Uterus (tissue), 4 donors: Measurements from ENCODE around the gene STAG2. TPM values are rescaled to one million over a fixed set of nuclear protein-coding genes. Genes with fewer than 3 reads are reported as not detected.

Experiments
- DNase-seq, 2 donors: peaks; one replicate each; pipeline ENCODE4 v3.0.0-alpha.2; 2019 to 2020
- H3K27ac ChIP-seq, 2 donors: fragments of 200-600 bp; sonication (generic); 1 replicate in 1 of 2; 2 replicates in 1 of 2; pipeline ENCODE4 v1.5.1; 2016 to 2018
- H3K27me3 ChIP-seq, 2 donors: fragments of 200-600 bp; sonication (generic); one replicate each; pipeline ENCODE4 v1.5.1; 2018 to 2019; ENCODE audit warnings: control low read depth in 1 of 2
- H3K36me3 ChIP-seq, 2 donors: fragments of 200-600 bp; sonication (generic); one replicate each; pipeline ENCODE4 v1.5.1; 2019; ENCODE audit warnings: control low read depth in 1 of 2
- H3K4me1 ChIP-seq, 2 donors: fragments of 200-600 bp; sonication (generic); one replicate each; pipeline ENCODE4 v1.5.1; 2018 to 2019; ENCODE audit warnings: control low read depth in 1 of 2
- H3K4me3 ChIP-seq, 2 donors: fragments of 200-600 bp; sonication (generic); 1 replicate in 1 of 2; 2 replicates in 1 of 2; pipeline ENCODE4 v1.5.1; 2018 to 2019; ENCODE audit warnings: mild to moderate bottlenecking in 1 of 2
- H3K9me3 ChIP-seq, 2 donors: fragments of 200-600 bp; sonication (generic); one replicate each; pipeline ENCODE4 v1.5.1; 2019; ENCODE audit warnings: control low read depth in 1 of 2
- CTCF ChIP-seq, 4 experiments: fragments of 200-600 bp in 2 of 4; fragments of 450-650 bp in 2 of 4; sonication (generic) in 2 of 4; IDR thresholded peaks; one replicate each; pipeline ENCODE4 v1.5.1; 2016 to 2019; ENCODE audit warnings: antibody characterized with exemption in 4 of 4, mild to moderate bottlenecking in 2 of 4, moderate library complexity in 1 of 4
- POLR2A ChIP-seq, 2 donors: fragments of 450-650 bp; IDR thresholded peaks; one replicate each; pipeline ENCODE4 v1.6.1; 2016; ENCODE audit warnings: antibody characterized with exemption in 2 of 2, mild to moderate bottlenecking in 1 of 2, moderate library complexity in 1 of 2
- intact Hi-C: fragments of 100-400 bp; cut with DNase I; formaldehyde crosslinking; loops from one replicate; pipeline ENCODE4 v1.15.1; 2023; ENCODE audit warnings: low total_unique reads
- total RNA-seq, 4 donors: library from RNA; depleted of rRNA in 3 of 4; stranded (reverse); fragments of >200 nt in 3 of 4; gene quantifications; one replicate each; pipeline versions ENCODE4 v1.1.0 to v1.2.4, GENCODE V29; 2014 to 2023
- donor health status: DM: yes; HTN: yes; CAD: no.

The STAG2 gene
- total RNA-seq, 4 donors from 2014 or later: 32.5 to 170 (median 83.4) TPM

DNA sequence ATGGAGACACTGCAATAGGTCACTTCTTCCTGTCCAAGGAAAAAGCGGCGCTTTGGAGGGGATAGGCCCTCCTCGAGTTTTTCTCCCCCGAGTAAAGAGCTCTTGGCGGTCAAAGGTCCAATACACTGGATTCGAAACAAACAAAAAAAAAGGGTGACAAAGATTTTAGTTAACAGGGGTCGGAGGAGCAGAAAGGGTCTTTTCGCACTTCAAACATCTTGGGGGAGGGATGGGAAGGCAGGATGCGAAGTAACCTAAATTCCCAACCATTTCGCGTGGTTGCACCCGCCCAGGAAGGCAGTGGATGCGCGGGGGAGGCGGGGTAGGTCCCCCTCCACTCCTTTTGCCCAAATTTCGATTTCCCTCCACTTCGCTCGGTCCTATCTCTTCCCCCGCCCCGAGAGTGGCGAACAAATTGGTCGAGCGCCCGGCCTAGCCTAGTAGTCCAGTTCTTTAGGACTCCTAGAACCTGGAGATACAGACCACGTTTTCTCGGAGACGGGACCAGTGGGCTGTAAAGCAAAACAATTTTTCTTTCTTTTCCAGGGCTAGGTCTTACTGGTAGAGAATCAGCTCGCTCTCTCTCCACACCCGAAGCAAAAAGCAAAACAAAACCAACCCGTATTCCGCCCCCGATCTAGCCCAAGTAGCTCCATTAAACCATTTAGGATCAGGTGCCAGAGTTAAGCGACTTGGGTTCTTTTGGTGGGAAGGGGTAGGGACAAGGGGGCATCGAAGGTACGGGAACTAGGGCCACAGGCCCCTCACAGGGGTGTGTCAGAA, 2.0 kb upstream of the STAG2 start:
- peak overlapping the region; percentile 39 to 61 for H3K4me3 ChIP-seq
- no peak for TF ChIP-seq POLR2A (IDR thresholded peaks at IDR 0.05)
- no peak for TF ChIP-seq CTCF (IDR thresholded peaks at IDR 0.05)
- H3K4me1 ChIP-seq: no peaks in the 10 kb centered on the region
- H3K36me3 ChIP-seq: no peaks in the 10 kb centered on the region
- no peaks in the 10 kb centered on the region for H3K27me3 ChIP-seq
- H3K9me3 ChIP-seq: no peaks in the 10 kb centered on the region
- DNase-seq: peak; percentile 58 to 67
- intact Hi-C loops: no loop called here
- peak overlapping the region; percentile 90 to 97 for H3K27ac ChIP-seq

DNA sequence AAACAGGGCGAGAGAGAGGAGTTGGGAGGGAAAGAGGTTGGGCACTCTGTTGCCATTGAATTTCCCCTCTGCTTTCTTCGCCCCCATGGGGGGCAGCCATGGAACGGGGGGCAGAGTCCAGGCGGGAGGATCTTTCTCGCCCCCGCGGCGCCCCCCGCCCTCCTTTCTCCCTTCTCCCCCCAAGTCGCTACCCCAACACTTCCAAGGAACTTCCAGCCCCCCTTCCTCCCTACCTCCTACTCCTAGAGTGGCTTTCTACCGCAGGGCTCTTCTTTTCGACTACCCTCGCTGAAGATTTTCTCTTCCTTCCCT, 594 bp upstream of the STAG2 start:
- no peaks in the 10 kb centered on the region for H3K9me3 ChIP-seq
- TF ChIP-seq CTCF (IDR thresholded peaks at IDR 0.05) (no peak), POLR2A (IDR thresholded peaks at IDR 0.05) (no peak)
- H3K27me3 ChIP-seq: no peaks in the 10 kb centered on the region
- H3K27ac ChIP-seq: peak overlapping the region; percentile 98 to 99
- H3K4me3 ChIP-seq: peak overlapping the region; percentile 52 to 57
- no peaks in the 10 kb centered on the region for H3K4me1 ChIP-seq
- peak in 1 of 2 donors; percentile 16 for DNase-seq
- no peaks in the 10 kb centered on the region for H3K36me3 ChIP-seq
- intact Hi-C loops: no loop called here

DNA sequence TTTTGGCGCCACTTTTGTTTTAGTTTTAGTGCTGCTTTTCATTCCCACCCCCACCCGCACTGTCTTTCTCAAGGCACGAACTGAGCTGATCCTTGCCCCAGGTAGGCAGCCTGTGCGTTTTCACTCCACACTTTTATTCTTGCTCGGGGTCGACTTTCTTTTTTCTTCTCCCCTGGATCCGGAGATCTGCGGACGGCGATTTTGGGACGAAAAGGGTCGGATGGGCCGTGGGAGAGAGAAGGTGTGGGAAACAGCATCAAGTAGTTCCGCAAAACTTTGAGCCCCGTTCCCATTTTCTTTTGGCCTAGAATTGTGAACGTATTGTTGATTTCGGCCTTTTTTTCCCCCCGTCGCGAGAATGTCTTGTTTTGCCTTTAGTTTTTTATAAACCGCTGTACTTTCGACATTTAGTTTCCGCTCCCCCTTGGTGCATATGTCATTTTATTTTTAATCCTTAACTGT, 531 bp downstream of the STAG2 start:
- intact Hi-C loops: no loop called here
- Histone ChIP-seq H3K4me3 (peak overlapping the region; percentile 52 to 57), H3K4me1 (no peaks in the 10 kb centered on the region), H3K27ac (peak overlapping the region; percentile 98 to 99), H3K27me3 (no peaks in the 10 kb centered on the region), H3K36me3 (no peaks in the 10 kb centered on the region), H3K9me3 (no peaks in the 10 kb centered on the region)
- DNase-seq: no peak
- TF ChIP-seq POLR2A (IDR thresholded peaks at IDR 0.05) (no peak), CTCF (IDR thresholded peaks at IDR 0.05) (no peak)

- Histone ChIP-seq H3K4me3 (peak overlapping the region; percentile 52 to 57), H3K4me1 (no peaks in the 10 kb centered on the region), H3K9me3 (no peaks in the 10 kb centered on the region), H3K27ac (peak overlapping the region; percentile 98 to 99), H3K27me3 (no peaks in the 10 kb centered on the region), H3K36me3 (no peaks in the 10 kb centered on the region)
- peak in 1 of 4 experiments; percentile 28 for TF ChIP-seq CTCF (IDR thresholded peaks at IDR 0.05)
- peak; percentile 73 to 76 for TF ChIP-seq POLR2A (IDR thresholded peaks at IDR 0.05)
- peak; percentile 90 to 95 for DNase-seq
- intact Hi-C loops: no loop called here
These were observed 1.4 kb downstream of the STAG2 start for GRCh38 chrX:123962794-123963373.

DNA sequence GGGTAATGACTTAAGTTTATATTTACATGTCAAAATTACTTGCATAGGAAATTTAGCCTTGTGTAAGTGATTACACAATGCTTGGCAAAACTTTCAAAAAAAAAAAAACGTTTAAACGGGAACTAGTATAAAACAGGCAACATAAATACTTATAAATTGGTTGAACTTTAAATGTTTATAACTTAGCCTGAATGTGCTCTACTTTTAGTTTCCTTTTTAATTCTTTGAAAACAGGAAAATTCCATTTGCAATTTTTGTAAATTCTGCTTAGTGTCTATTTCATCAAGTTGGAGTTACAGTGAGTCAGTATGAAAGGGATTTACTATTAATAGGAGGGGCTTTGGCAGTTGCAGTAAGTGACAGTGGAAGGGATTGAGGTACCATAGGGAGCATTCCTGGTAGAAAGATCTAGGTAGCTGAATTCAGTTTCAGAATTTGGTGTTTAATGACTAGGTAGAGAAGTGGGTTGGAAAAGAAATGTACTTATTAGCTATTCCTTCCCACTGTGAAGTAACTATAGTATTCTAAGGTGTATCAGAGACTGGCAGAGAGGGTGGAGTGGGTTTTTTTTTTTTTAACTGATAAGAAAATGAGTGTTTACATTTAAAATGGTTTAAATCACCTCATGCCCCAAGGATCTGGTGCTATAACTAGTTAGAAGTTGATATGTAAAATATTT, 2.8 kb downstream of the STAG2 start:
- TF ChIP-seq CTCF (IDR thresholded peaks at IDR 0.05) (no peak), POLR2A (IDR thresholded peaks at IDR 0.05) (no peak)
- H3K27me3 ChIP-seq: no peaks in the 10 kb centered on the region
- H3K27ac ChIP-seq: peak overlapping the region; percentile 63 to 99
- no peaks in the 10 kb centered on the region for H3K9me3 ChIP-seq
- intact Hi-C loops: no loop called here
- H3K4me1 ChIP-seq: no peaks in the 10 kb centered on the region
- peak overlapping the region in 1 of 2 donors; percentile 26 for H3K4me3 ChIP-seq
- no peaks in the 10 kb centered on the region for H3K36me3 ChIP-seq
- no peak for DNase-seq
